Measurements from ENCODE around the gene FCGR2B. TPM values are rescaled to one million over a fixed set of nuclear protein-coding genes. Genes with fewer than 3 reads are reported as not detected.
"Not testable (repeated sequence)": the region's sequence is repeated elsewhere in the genome, so short reads cannot be mapped to it uniquely, and the experiment has no call there.

FCGR2B gene
- polyA plus RNA-seq, 1 donor from 2014 or later, result 235 TPM

GRCh38 chr1:161638251-161638993 is 24.5 kb upstream of the FCGR2B start:
- not testable (repeated sequence) for H3K27ac Mint-ChIP-seq, H3K9me3 Mint-ChIP-seq, H3K27me3 Mint-ChIP-seq, H3K4me3 Mint-ChIP-seq, H3K36me3 Mint-ChIP-seq
- H3K4me1 Mint-ChIP-seq, result peaks cover 10 to 17% (median 12%) of the 10 kb centered on the region in 3 donors

GRCh38 chr1:161639203-161639602 is 23.7 kb upstream of the FCGR2B start:
- H3K36me3 Mint-ChIP-seq, H3K4me3 Mint-ChIP-seq, H3K9me3 Mint-ChIP-seq, H3K27ac Mint-ChIP-seq, H3K27me3 Mint-ChIP-seq: not testable (repeated sequence)
- peaks cover 11 to 19% (median 12%) of the 10 kb centered on the region in 3 donors for H3K4me1 Mint-ChIP-seq

- H3K4me3 Mint-ChIP-seq, result peak overlapping the region; percentile 12 to 74 (median 60)
- not testable (repeated sequence) for H3K9me3 Mint-ChIP-seq, H3K27ac Mint-ChIP-seq, H3K36me3 Mint-ChIP-seq, H3K27me3 Mint-ChIP-seq
- peaks cover 12 to 22% (median 13%) of the 10 kb centered on the region in 3 donors for H3K4me1 Mint-ChIP-seq
Measured at GRCh38 chr1:161642697-161643096, 20.2 kb upstream of the FCGR2B start.

GRCh38 chr1:161643481-161644208 is 19.3 kb upstream of the FCGR2B start:
- not testable (repeated sequence) for H3K27ac Mint-ChIP-seq, H3K4me3 Mint-ChIP-seq, H3K27me3 Mint-ChIP-seq, H3K9me3 Mint-ChIP-seq, H3K36me3 Mint-ChIP-seq
- peaks cover 14 to 24% (median 16%) of the 10 kb centered on the region in 3 donors for H3K4me1 Mint-ChIP-seq

GRCh38 chr1:161644855-161645254 is 18.1 kb upstream of the FCGR2B start:
- peak overlapping the region in 1 of 4 donors; percentile 9 for H3K4me3 Mint-ChIP-seq
- H3K36me3 Mint-ChIP-seq, H3K9me3 Mint-ChIP-seq, H3K27me3 Mint-ChIP-seq, H3K27ac Mint-ChIP-seq: not testable (repeated sequence)
- H3K4me1 Mint-ChIP-seq, result peaks cover 16 to 24% (median 17%) of the 10 kb centered on the region in 3 donors

- not testable (repeated sequence) for H3K4me3 Mint-ChIP-seq, H3K9me3 Mint-ChIP-seq, H3K27me3 Mint-ChIP-seq, H3K36me3 Mint-ChIP-seq, H3K27ac Mint-ChIP-seq
- peaks cover 10 to 18% (median 11%) of the 10 kb centered on the region in 3 donors for H3K4me1 Mint-ChIP-seq
Measured at GRCh38 chr1:161647507-161648360, 15.2 kb upstream of the FCGR2B start.

GRCh38 chr1:161653541-161653940 is 9.4 kb upstream of the FCGR2B start:
- H3K27ac Mint-ChIP-seq, result not testable (repeated sequence)

GRCh38 chr1:161653971-161654370 is 9.0 kb upstream of the FCGR2B start:
- H3K4me1 Mint-ChIP-seq, H3K27ac Mint-ChIP-seq, H3K4me3 Mint-ChIP-seq, H3K27me3 Mint-ChIP-seq, H3K9me3 Mint-ChIP-seq, H3K36me3 Mint-ChIP-seq: not testable (repeated sequence)

More at GRCh38 chr1:161653541-161653940, 9.4 kb upstream of the FCGR2B start:
- not testable (repeated sequence) for H3K4me1 Mint-ChIP-seq, H3K36me3 Mint-ChIP-seq, H3K9me3 Mint-ChIP-seq, H3K27me3 Mint-ChIP-seq, H3K4me3 Mint-ChIP-seq

- not testable (repeated sequence) for H3K27me3 Mint-ChIP-seq, H3K4me1 Mint-ChIP-seq, H3K9me3 Mint-ChIP-seq, H3K36me3 Mint-ChIP-seq, H3K4me3 Mint-ChIP-seq, H3K27ac Mint-ChIP-seq
Measured at GRCh38 chr1:161658524-161658923, 4.4 kb upstream of the FCGR2B start.

GRCh38 chr1:161661660-161662311 is 1.2 kb upstream of the FCGR2B start:
- not testable (repeated sequence) for H3K36me3 Mint-ChIP-seq, H3K27me3 Mint-ChIP-seq, H3K4me3 Mint-ChIP-seq, H3K27ac Mint-ChIP-seq, H3K4me1 Mint-ChIP-seq, H3K9me3 Mint-ChIP-seq

GRCh38 chr1:161663569-161663968 is 626 bp downstream of the FCGR2B start:
- not testable (repeated sequence) for H3K27ac Mint-ChIP-seq, H3K36me3 Mint-ChIP-seq, H3K4me1 Mint-ChIP-seq, H3K27me3 Mint-ChIP-seq, H3K9me3 Mint-ChIP-seq
- peak overlapping the region in 1 of 4 donors; percentile 65 for H3K4me3 Mint-ChIP-seq

- H3K9me3 Mint-ChIP-seq, H3K27me3 Mint-ChIP-seq, H3K27ac Mint-ChIP-seq, H3K4me3 Mint-ChIP-seq, H3K36me3 Mint-ChIP-seq, H3K4me1 Mint-ChIP-seq: not testable (repeated sequence)
Measured at GRCh38 chr1:161664689-161665088, 1.7 kb downstream of the FCGR2B start.

GRCh38 chr1:161671045-161672020 is 8.4 kb downstream of the FCGR2B start:
- not testable (repeated sequence) for H3K27ac Mint-ChIP-seq

GRCh38 chr1:161673437-161673836 is 10.5 kb downstream of the FCGR2B start:
- H3K9me3 Mint-ChIP-seq, H3K4me3 Mint-ChIP-seq, H3K4me1 Mint-ChIP-seq, H3K36me3 Mint-ChIP-seq, H3K27ac Mint-ChIP-seq, H3K27me3 Mint-ChIP-seq: not testable (repeated sequence)

More at GRCh38 chr1:161671045-161672020, 8.4 kb downstream of the FCGR2B start:
- not testable (repeated sequence) for H3K27me3 Mint-ChIP-seq, H3K9me3 Mint-ChIP-seq, H3K36me3 Mint-ChIP-seq, H3K4me1 Mint-ChIP-seq
- peak overlapping the region in 1 of 4 donors; percentile 3 for H3K4me3 Mint-ChIP-seq

All from IgD-negative memory B cell (primary cell).